Tibial nerve (tissue), 4 donors: ENCODE measurements around the gene PDF.

Source experiments
- CTCF ChIP-seq, 5 experiments: fragments of 200-600 bp in 3 of 5; fragments of 450-650 bp in 2 of 5; sonication (generic) in 3 of 5; IDR thresholded peaks; one replicate each; pipeline ENCODE4 v1.5.1; 2016 to 2019; ENCODE audit warnings: antibody characterized with exemption in 5 of 5, mild to moderate bottlenecking in 3 of 5, moderate library complexity in 2 of 5
- EP300 ChIP-seq, 2 donors: sonication (generic); formaldehyde crosslinking; IDR thresholded peaks; one replicate each; pipeline ENCODE4 v1.6.1; 2017; ENCODE audit warnings: antibody characterized with exemption in 2 of 2, mild to moderate bottlenecking in 1 of 2
- POLR2A ChIP-seq, 2 donors: fragments of 450-650 bp; IDR thresholded peaks; one replicate each; pipeline ENCODE4 v1.6.1; 2017; ENCODE audit warnings: antibody characterized with exemption in 2 of 2, mild to moderate bottlenecking in 2 of 2, moderate library complexity in 2 of 2

- TF ChIP-seq CTCF (IDR thresholded peaks at IDR 0.05) (no peak), POLR2A (IDR thresholded peaks at IDR 0.05) (no peak), EP300 (IDR thresholded peaks at IDR 0.05) (peak; percentile 45 to 89)
These were observed 21.1 kb downstream of the PDF start for GRCh38 chr16:69309316-69309715.
